ENCODE data around the gene EXOSC2.

EXOSC2 gene

DNA sequence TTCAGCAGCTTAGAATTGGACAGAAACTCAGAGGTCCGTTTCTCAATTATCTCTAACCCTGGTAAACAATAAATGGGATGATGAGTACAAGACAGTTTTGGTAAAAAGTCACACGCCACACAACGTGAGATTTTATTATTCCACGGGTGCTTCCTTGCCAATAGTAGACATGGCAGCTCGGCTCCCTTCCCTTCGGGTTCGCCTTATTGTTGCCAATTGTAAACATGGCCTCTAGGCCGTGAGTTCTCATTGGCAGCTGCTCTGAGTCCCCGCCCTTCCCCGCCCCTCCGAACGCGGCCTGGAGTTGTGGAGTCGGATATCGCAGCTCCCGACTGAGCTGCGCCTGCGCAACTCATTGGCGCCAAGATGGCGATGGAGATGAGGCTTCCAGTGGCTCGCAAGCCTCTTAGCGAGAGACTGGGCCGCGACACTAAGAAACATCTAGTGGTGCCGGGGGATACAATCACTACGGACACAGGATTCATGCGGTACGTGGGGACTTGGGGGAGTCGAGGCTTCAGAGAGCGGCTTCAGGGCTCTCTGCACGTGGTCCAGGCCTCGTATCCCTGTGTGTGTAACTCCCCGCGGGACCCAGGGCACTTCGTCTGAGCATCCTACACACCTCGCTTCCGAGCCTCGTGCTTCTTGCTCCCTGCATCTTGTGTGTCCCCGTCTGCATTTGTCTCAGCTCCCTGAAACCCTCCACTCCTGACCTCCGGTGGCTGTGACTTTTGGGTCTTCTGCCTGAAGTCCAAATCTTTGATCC lies at the start of gene EXOSC2:
TSS of gene EXOSC2 (plus strand) at position 355 of the 766 bp plus-strand sequence. CDS start at position 367, 12 bp downstream.
- H3K4me3 ChIP-seq (ENCODE audit: low read length): peak within 1 kb of the TSS; percentile 97
- peaks cover 28% of the 10 kb centered on the region for H4K20me1 ChIP-seq (ENCODE audit: insufficient read depth, low read length)
- H3K36me3 ChIP-seq (replicated peaks; ENCODE audit: low read depth, low read length): peaks cover 33% of the 10 kb centered on the region
- peak within 1 kb of the TSS; percentile 59 for H3K27ac ChIP-seq (ENCODE audit: low read length)
- no peaks in the 10 kb centered on the region for H3K27me3 ChIP-seq (ENCODE audit: low read depth, low read length)
- H3K79me2 ChIP-seq (ENCODE audit: low read length): peaks cover 54% of the 10 kb centered on the region
- no peaks in the 10 kb centered on the region for H3K9me3 ChIP-seq (ENCODE audit: insufficient read depth, low read length)
- peak within 1 kb of the TSS; percentile 98 for H3K9ac ChIP-seq (ENCODE audit: low read length)
- TF ChIP-seq, protein P1, sequence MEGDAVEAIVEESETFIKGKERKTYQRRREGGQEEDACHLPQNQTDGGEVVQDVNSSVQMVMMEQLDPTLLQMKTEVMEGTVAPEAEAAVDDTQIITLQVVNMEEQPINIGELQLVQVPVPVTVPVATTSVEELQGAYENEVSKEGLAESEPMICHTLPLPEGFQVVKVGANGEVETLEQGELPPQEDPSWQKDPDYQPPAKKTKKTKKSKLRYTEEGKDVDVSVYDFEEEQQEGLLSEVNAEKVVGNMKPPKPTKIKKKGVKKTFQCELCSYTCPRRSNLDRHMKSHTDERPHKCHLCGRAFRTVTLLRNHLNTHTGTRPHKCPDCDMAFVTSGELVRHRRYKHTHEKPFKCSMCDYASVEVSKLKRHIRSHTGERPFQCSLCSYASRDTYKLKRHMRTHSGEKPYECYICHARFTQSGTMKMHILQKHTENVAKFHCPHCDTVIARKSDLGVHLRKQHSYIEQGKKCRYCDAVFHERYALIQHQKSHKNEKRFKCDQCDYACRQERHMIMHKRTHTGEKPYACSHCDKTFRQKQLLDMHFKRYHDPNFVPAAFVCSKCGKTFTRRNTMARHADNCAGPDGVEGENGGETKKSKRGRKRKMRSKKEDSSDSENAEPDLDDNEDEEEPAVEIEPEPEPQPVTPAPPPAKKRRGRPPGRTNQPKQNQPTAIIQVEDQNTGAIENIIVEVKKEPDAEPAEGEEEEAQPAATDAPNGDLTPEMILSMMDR (IDR thresholded peaks at IDR 0.05; ENCODE audit: low read depth, low read length): no peak
- no peak for TF ChIP-seq EZH2phosphoT487 (IDR thresholded peaks at IDR 0.05; ENCODE audit: low read depth)
- H3K4me1 ChIP-seq (ENCODE audit: low read length): peaks cover 41% of the 10 kb centered on the region
- peak within 1 kb of the TSS; percentile 99 for H2AFZ ChIP-seq (ENCODE audit: low read depth, low read length)
- H3K4me2 ChIP-seq (ENCODE audit: low read length): peak within 1 kb of the TSS; percentile 95

GRCh38 chr9:130651221-130651620 lies 42.4 kb upstream of the EXOSC2 start:
- Histone ChIP-seq H3K9me3 (ENCODE audit: insufficient read depth, low read length) (no peaks in the 10 kb centered on the region), H4K20me1 (ENCODE audit: insufficient read depth, low read length) (no peaks in the 10 kb centered on the region), H2AFZ (ENCODE audit: low read depth, low read length) (no peak overlapping the region), H3K9ac (ENCODE audit: low read length) (no peak overlapping the region), H3K27ac (ENCODE audit: low read length) (no peak overlapping the region), H3K4me3 (ENCODE audit: low read length) (no peak overlapping the region), H3K36me3 (replicated peaks; ENCODE audit: low read depth, low read length) (no peaks in the 10 kb centered on the region), H3K27me3 (ENCODE audit: low read depth, low read length) (no peaks in the 10 kb centered on the region), H3K4me1 (ENCODE audit: low read length) (no peaks in the 10 kb centered on the region), H3K79me2 (ENCODE audit: low read length) (no peaks in the 10 kb centered on the region), H3K4me2 (ENCODE audit: low read length) (no peak overlapping the region)
- no peak for TF ChIP-seq EZH2phosphoT487 (IDR thresholded peaks at IDR 0.05; ENCODE audit: low read depth)
- TF ChIP-seq, protein P1 (IDR thresholded peaks at IDR 0.05; ENCODE audit: low read depth, low read length): no peak

GRCh38 chr9:130651752-130652151 lies 41.8 kb upstream of the EXOSC2 start:
- no peaks in the 10 kb centered on the region for H3K36me3 ChIP-seq (replicated peaks; ENCODE audit: low read depth, low read length)
- no peaks in the 10 kb centered on the region for H3K9me3 ChIP-seq (ENCODE audit: insufficient read depth, low read length)
- no peak overlapping the region for H3K4me2 ChIP-seq (ENCODE audit: low read length)
- no peaks in the 10 kb centered on the region for H3K79me2 ChIP-seq (ENCODE audit: low read length)
- H3K27ac ChIP-seq (ENCODE audit: low read length): no peak overlapping the region
- no peaks in the 10 kb centered on the region for H4K20me1 ChIP-seq (ENCODE audit: insufficient read depth, low read length)
- H3K4me1 ChIP-seq (ENCODE audit: low read length): no peaks in the 10 kb centered on the region
- TF ChIP-seq EZH2phosphoT487 (IDR thresholded peaks at IDR 0.05; ENCODE audit: low read depth): no peak
- TF ChIP-seq, protein P1 (IDR thresholded peaks at IDR 0.05; ENCODE audit: low read depth, low read length): no peak
- H3K27me3 ChIP-seq (ENCODE audit: low read depth, low read length): no peaks in the 10 kb centered on the region
- no peak overlapping the region for H3K4me3 ChIP-seq (ENCODE audit: low read length)
- no peak overlapping the region for H3K9ac ChIP-seq (ENCODE audit: low read length)
- H2AFZ ChIP-seq (ENCODE audit: low read depth, low read length): no peak overlapping the region

- Histone ChIP-seq H3K79me2 (ENCODE audit: low read length) (no peaks in the 10 kb centered on the region), H2AFZ (ENCODE audit: low read depth, low read length) (no peak overlapping the region), H3K27me3 (ENCODE audit: low read depth, low read length) (no peaks in the 10 kb centered on the region), H3K9me3 (ENCODE audit: insufficient read depth, low read length) (no peaks in the 10 kb centered on the region), H3K9ac (ENCODE audit: low read length) (no peak overlapping the region), H3K4me1 (ENCODE audit: low read length) (no peaks in the 10 kb centered on the region), H4K20me1 (ENCODE audit: insufficient read depth, low read length) (no peaks in the 10 kb centered on the region), H3K27ac (ENCODE audit: low read length) (no peak overlapping the region), H3K36me3 (replicated peaks; ENCODE audit: low read depth, low read length) (no peaks in the 10 kb centered on the region), H3K4me2 (ENCODE audit: low read length) (no peak overlapping the region), H3K4me3 (ENCODE audit: low read length) (no peak overlapping the region)
- no peak for TF ChIP-seq EZH2phosphoT487 (IDR thresholded peaks at IDR 0.05; ENCODE audit: low read depth)
- TF ChIP-seq, protein P1 (IDR thresholded peaks at IDR 0.05; ENCODE audit: low read depth, low read length): no peak
Measured at GRCh38 chr9:130654879-130655278, 38.7 kb upstream of the EXOSC2 start.
